ENCODE data around the gene NOD1. TPM values are rescaled to one million over a fixed set of nuclear protein-coding genes. Genes with fewer than 3 reads are reported as not detected.
"Not testable (repeated sequence)": the region's sequence is repeated elsewhere in the genome, so short reads cannot be mapped to it uniquely, and the experiment has no call there.

NOD1 gene
- total and polyA plus RNA-seq, 3 experiments from 2014 or later = 8.4 to 8.8 (median 8.8) TPM

DNA sequence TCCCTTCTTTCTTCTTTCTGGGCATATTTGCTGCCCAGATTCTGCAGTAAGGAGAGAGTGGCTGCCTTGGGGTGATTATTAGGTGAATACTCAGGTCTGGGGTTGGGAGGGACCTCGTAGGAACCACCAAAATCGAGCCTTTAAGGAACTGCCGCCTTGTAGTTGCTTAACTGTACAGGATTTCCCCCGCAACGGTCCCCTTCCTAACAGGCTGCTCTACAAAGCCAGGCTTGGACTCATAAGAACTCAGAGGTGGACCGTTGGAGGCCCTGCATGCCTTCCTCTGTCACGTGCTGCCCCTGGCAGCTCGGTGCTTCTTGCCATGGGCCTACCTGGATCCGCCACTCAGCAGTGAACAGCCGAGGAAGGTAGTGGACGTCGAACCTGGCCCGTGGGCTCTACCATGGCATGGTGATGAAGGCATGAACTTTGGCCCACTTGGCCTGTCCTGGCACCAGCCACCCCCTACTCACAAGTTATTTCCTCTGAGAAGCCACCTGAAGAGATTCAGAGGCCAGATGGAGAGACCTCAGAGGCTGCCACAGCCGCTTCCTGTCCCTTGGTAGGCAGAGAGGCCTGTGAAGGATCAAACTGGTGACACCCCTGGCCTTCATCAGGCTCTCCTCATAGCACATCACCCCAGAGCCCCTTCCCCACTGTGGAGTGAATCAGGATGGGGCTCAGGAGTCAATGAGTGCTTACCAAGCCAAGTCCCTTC, 54.6 kb downstream of the NOD1 start:
- no peaks in the 10 kb centered on the region for H3K27me3 ChIP-seq (ENCODE audit: insufficient read depth, low read length, poor library complexity, severe bottlenecking)
- H3K27me3 Mint-ChIP-seq = no peaks in the 10 kb centered on the region
- H3K27ac Mint-ChIP-seq = peak overlapping the region in 2 of 8 donors; percentile 17 to 44
- no peak overlapping the region for H3K4me3 Mint-ChIP-seq
- H3K4me3 ChIP-seq (ENCODE audit: low read length) = no peak overlapping the region
- H3K27ac ChIP-seq (ENCODE audit: low read depth, low read length) = no peak overlapping the region
- no peaks in the 10 kb centered on the region for H3K9me3 ChIP-seq (ENCODE audit: low read length)
- H3K36me3 ChIP-seq (ENCODE audit: insufficient read depth, low read length) = peaks cover 3% of the 10 kb centered on the region
- DNase-seq = no peak
- CTCF ChIA-PET = no interaction called here
- H3K4me1 ChIP-seq (ENCODE audit: insufficient read depth, low read length) = no peaks in the 10 kb centered on the region
- H3K9me3 Mint-ChIP-seq = peaks cover 0 to 7% (median 0%) of the 10 kb centered on the region in 5 donors
- POLR2A ChIA-PET = no interaction called here
- no peaks in the 10 kb centered on the region for H3K4me1 Mint-ChIP-seq
- H3K36me3 Mint-ChIP-seq = peaks cover 9 to 52% (median 14%) of the 10 kb centered on the region in 3 donors

DNA sequence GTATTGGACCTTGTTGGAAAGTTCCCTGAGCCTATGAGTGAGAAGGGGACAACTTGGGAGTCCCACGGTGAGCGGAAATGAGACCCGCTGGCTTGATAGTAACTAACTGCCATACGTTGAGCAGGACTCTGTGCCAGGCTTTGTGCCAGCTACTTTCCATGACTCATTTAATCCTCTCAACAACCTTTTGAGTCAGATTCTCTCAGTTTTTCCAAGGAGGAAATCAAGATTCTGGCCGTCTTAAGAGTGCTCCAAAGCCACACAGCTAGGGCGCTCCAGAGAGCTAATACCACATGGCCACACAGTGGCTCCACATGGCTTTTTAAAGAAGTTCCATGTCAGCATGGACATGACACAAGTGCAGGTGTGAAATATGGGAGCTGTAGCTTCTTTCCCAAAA, 55.7 kb downstream of the NOD1 start:
- ChIA-PET CTCF (no interaction called here), POLR2A (interaction anchor here (0.5 kb wide), 1 partner anchor 1511 kb away, joined by 3 read pairs; no protein-coding TSS in a partner anchor)
- Mint-ChIP-seq H3K27ac (peak overlapping the region in 1 of 8 donors; percentile 26), H3K4me3 (no peak overlapping the region), H3K36me3 (peaks cover 9 to 42% (median 13%) of the 10 kb centered on the region in 3 donors), H3K27me3 (no peaks in the 10 kb centered on the region), H3K4me1 (no peaks in the 10 kb centered on the region), H3K9me3 (peaks cover 0 to 7% (median 2%) of the 10 kb centered on the region in 5 donors)
- H3K36me3 ChIP-seq (ENCODE audit: insufficient read depth, low read length) = no peaks in the 10 kb centered on the region
- no peak overlapping the region for H3K4me3 ChIP-seq (ENCODE audit: low read length)
- H3K4me1 ChIP-seq (ENCODE audit: insufficient read depth, low read length) = no peaks in the 10 kb centered on the region
- H3K27me3 ChIP-seq (ENCODE audit: insufficient read depth, low read length, poor library complexity, severe bottlenecking) = no peaks in the 10 kb centered on the region
- no peak for DNase-seq
- H3K27ac ChIP-seq (ENCODE audit: low read depth, low read length) = no peak overlapping the region
- H3K9me3 ChIP-seq (ENCODE audit: low read length) = no peaks in the 10 kb centered on the region

DNA sequence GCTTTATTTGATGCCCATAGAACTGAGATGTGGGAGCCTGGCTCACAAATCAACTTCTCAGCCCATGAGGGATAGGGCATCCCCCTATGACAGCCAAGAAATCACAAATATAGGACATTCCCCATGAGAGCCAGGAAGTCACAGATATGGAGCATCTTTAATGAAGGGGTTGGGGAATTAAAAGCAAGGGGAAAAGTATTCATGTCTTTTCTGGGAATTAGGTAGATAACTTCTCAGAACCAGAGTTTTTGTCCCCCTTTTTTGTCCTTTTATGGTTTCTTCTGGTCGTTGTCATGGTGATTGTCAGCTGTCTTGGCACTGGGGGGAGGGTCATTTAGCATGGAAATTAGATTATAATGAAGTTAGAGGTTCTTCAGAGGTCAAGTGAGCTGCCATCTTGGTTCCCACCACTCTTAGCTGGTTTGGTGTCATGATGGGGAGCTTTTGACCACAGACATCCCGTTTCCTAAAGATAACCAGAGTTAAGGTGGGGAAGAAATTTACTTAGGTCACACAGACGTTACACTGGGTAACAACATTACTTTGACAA, 56.9 kb downstream of the NOD1 start:
- ChIA-PET POLR2A (interaction anchor here (0.6 kb wide), 1 partner anchor 33 kb away, joined by 3 read pairs; no protein-coding TSS in a partner anchor), CTCF (no interaction called here)
- no peaks in the 10 kb centered on the region for H3K4me1 Mint-ChIP-seq

DNA sequence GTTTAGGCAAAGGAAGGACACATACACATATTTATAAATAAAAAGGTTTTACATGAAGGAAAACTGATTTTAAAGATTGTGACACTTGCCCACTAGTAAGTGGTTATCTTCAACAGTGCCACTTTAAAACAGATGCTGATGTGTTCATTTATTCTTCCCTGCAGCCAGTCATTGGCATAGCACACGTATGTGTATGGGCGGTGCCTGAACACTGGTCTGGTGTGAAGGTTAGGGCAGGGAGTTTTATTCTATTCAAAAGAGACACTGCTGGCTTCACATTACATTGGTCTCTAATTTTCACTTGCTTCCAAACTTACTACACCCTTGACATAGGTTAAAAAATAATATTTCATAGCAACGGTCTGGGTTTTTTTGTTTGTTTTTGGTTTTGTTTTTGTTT, 57.9 kb downstream of the NOD1 start:
- no peaks in the 10 kb centered on the region for H3K27me3 Mint-ChIP-seq

More for the DNA sequence above, 56.9 kb downstream of the NOD1 start:
- H3K4me3 ChIP-seq (ENCODE audit: low read length) = no peak overlapping the region
- H3K4me1 ChIP-seq (ENCODE audit: insufficient read depth, low read length) = no peaks in the 10 kb centered on the region
- H3K36me3 ChIP-seq (ENCODE audit: insufficient read depth, low read length) = no peaks in the 10 kb centered on the region
- Mint-ChIP-seq H3K36me3 (peaks cover 9 to 30% (median 9%) of the 10 kb centered on the region in 3 donors), H3K27ac (peak overlapping the region in 2 of 8 donors; percentile 38 to 57), H3K9me3 (peaks cover 0 to 7% (median 2%) of the 10 kb centered on the region in 5 donors), H3K4me3 (no peak overlapping the region), H3K27me3 (no peaks in the 10 kb centered on the region)
- H3K27me3 ChIP-seq (ENCODE audit: insufficient read depth, low read length, poor library complexity, severe bottlenecking) = no peaks in the 10 kb centered on the region
- no peak for DNase-seq
- no peaks in the 10 kb centered on the region for H3K9me3 ChIP-seq (ENCODE audit: low read length)
- no peak overlapping the region for H3K27ac ChIP-seq (ENCODE audit: low read depth, low read length)

DNA sequence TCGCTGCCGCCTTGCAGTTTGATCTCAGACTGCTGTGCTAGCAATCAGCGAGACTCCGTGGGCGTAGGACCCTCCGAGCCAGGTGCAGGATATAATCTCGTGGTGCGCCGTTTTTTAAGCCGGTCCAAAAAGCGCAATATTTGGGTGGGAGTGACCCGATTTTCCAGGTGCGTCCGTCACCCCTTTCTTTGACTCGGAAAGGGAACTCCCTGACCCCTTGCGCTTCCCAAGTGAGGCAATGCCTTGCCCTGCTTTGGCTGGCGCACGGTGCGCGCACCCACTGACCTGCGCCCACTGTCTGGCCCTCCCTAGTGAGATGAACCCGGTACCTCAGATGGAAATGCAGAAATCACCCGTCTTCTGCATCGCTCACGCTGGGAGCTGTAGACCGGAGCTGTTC, 58.5 kb downstream of the NOD1 start:
- H3K27me3 ChIP-seq (ENCODE audit: insufficient read depth, low read length, poor library complexity, severe bottlenecking); H3K4me1 ChIP-seq (ENCODE audit: insufficient read depth, low read length); H3K27ac Mint-ChIP-seq; H3K9me3 Mint-ChIP-seq; DNase-seq; H3K9me3 ChIP-seq (ENCODE audit: low read length); H3K36me3 ChIP-seq (ENCODE audit: insufficient read depth, low read length); H3K4me1 Mint-ChIP-seq; H3K4me3 Mint-ChIP-seq; CTCF ChIA-PET; H3K4me3 ChIP-seq (ENCODE audit: low read length); H3K27ac ChIP-seq (ENCODE audit: low read depth, low read length); H3K27me3 Mint-ChIP-seq; POLR2A ChIA-PET: not testable (repeated sequence)
- H3K36me3 Mint-ChIP-seq = peaks cover 0 to 13% (median 3%) of the 10 kb centered on the region in 3 donors

More for the DNA sequence above, 57.9 kb downstream of the NOD1 start:
- H3K27me3 ChIP-seq (ENCODE audit: insufficient read depth, low read length, poor library complexity, severe bottlenecking) = no peaks in the 10 kb centered on the region
- no peak for DNase-seq
- H3K4me1 ChIP-seq (ENCODE audit: insufficient read depth, low read length) = no peaks in the 10 kb centered on the region
- Mint-ChIP-seq H3K9me3 (peaks cover 0 to 7% (median 2%) of the 10 kb centered on the region in 5 donors), H3K4me3 (peak overlapping the region in 1 of 7 donors; percentile 23), H3K4me1 (no peaks in the 10 kb centered on the region), H3K27ac (no peak overlapping the region), H3K36me3 (peaks cover 0 to 19% (median 8%) of the 10 kb centered on the region in 3 donors)
- no peak overlapping the region for H3K27ac ChIP-seq (ENCODE audit: low read depth, low read length)
- H3K4me3 ChIP-seq (ENCODE audit: low read length) = no peak overlapping the region
- H3K36me3 ChIP-seq (ENCODE audit: insufficient read depth, low read length) = no peaks in the 10 kb centered on the region
- no peaks in the 10 kb centered on the region for H3K9me3 ChIP-seq (ENCODE audit: low read length)
- ChIA-PET CTCF (no interaction called here), POLR2A (no interaction called here)

DNA sequence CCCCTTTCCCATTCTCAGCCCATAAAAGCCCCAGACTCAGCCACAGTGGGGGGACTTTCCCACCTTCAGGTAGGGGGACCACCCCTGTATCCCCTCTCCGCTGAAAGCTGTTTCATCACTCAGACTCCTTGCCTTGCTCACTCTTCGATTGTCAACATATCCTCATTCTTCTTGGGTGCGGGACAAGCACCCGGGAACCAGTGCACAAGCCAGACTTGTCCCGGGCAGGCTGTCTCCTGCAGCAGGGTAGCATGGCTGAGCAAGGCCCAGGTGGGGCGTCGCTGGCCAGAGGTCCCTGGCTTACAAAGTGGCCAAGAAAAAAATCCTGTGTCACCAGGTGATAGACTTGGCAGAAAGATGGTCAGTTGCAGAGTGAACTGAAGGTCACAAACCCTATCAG, 64.7 kb downstream of the NOD1 start:
- H3K27me3 Mint-ChIP-seq = no peaks in the 10 kb centered on the region
- H3K27me3 ChIP-seq (ENCODE audit: insufficient read depth, low read length, poor library complexity, severe bottlenecking) = no peaks in the 10 kb centered on the region
- ChIA-PET CTCF (interaction anchor here (3.4 kb wide), 1 partner anchor 136 kb away, joined by 11 read pairs; no protein-coding TSS in a partner anchor), POLR2A (no interaction called here)
- H3K36me3 ChIP-seq (ENCODE audit: insufficient read depth, low read length) = no peaks in the 10 kb centered on the region
- no peak for DNase-seq
- no peak overlapping the region for H3K4me3 ChIP-seq (ENCODE audit: low read length)
- peaks cover 0 to 2% (median 0%) of the 10 kb centered on the region in 5 donors for H3K9me3 Mint-ChIP-seq
- H3K36me3 Mint-ChIP-seq = no peaks in the 10 kb centered on the region
- H3K4me3 Mint-ChIP-seq = no peak overlapping the region
- no peaks in the 10 kb centered on the region for H3K4me1 Mint-ChIP-seq
- H3K9me3 ChIP-seq (ENCODE audit: low read length) = no peaks in the 10 kb centered on the region
- H3K27ac ChIP-seq (ENCODE audit: low read depth, low read length) = no peak overlapping the region
- H3K4me1 ChIP-seq (ENCODE audit: insufficient read depth, low read length) = no peaks in the 10 kb centered on the region
- no peak overlapping the region for H3K27ac Mint-ChIP-seq

DNA sequence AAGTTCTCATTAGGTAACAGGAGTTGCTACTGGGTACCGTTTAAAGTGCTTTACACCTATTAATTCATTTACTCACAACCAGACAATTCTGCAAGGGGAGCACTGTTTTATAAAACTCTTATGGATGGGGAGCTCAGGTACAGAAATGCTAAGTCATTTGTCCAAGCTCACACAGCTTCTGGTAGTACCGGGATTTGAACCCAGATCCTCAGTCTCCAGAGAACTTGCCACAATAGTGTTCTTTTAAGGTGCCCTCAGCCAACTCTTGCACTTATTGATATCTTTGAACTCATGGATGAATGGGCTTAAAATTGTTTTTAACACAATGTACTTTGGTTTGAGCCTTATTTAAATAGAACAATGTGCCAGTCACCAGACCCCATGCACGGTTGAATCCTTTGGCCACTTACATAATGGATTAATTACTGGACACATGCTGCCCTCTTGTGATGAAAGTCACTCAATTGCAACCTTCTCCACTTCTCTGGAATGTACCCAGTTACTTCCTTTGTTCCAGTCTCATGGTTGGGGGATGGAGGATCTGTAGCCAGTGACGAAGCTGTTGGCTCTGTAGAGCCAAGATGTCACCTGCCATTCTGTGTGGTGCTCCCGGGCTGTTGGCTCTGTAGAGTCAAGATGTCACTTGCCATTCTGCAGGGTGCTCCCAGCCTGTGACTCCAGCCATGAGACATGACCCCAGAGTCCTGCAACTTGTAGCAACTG, 65.6 kb downstream of the NOD1 start:
- Mint-ChIP-seq H3K36me3 (peaks cover 0 to 3% (median 1%) of the 10 kb centered on the region in 3 donors), H3K4me1 (no peaks in the 10 kb centered on the region), H3K4me3 (no peak overlapping the region), H3K27me3 (no peaks in the 10 kb centered on the region), H3K27ac (no peak overlapping the region), H3K9me3 (peaks cover 0 to 1% (median 0%) of the 10 kb centered on the region in 5 donors)
- peak in 2 of 5 donors; percentile 14 to 18 for DNase-seq
- POLR2A ChIA-PET = no interaction called here
- Histone ChIP-seq H3K36me3 (ENCODE audit: insufficient read depth, low read length) (no peaks in the 10 kb centered on the region), H3K27ac (ENCODE audit: low read depth, low read length) (no peak overlapping the region), H3K27me3 (ENCODE audit: insufficient read depth, low read length, poor library complexity, severe bottlenecking) (no peaks in the 10 kb centered on the region), H3K4me3 (ENCODE audit: low read length) (no peak overlapping the region), H3K9me3 (ENCODE audit: low read length) (no peaks in the 10 kb centered on the region), H3K4me1 (ENCODE audit: insufficient read depth, low read length) (no peaks in the 10 kb centered on the region)
- CTCF ChIA-PET = interaction anchor here (0.7 to 3.4 kb wide), 3 partner anchors 90 to 140 kb away, joined by 3 to 11 read pairs (median 3); no protein-coding TSS in a partner anchor

DNA sequence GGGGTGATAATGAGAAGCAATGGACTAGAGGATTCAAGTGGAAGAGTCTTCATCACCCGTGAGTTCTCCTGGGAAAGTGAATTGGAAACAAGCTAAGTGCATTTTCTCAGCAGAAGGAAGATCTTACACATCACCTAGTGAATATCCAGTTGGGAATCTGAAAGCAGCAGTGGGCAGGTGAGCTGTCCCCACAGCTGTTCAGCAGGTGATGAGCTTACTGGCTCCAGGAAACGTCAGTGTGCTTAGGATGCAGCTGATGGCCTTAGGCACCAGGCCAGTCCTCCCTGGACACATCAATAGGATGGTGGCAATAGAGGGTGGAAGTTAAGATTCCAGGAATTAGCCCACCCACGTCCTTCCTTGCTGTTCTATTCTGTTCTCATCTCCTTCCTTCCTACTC, 66.7 kb downstream of the NOD1 start:
- POLR2A ChIA-PET = no interaction called here
- CTCF ChIA-PET = interaction anchor here (3.4 kb wide), 1 partner anchor 134 kb away, joined by 11 read pairs; no protein-coding TSS in a partner anchor
- H3K27ac Mint-ChIP-seq = peak overlapping the region in 1 of 8 donors; percentile 47

More for the DNA sequence above, 66.7 kb downstream of the NOD1 start:
- peaks cover 0 to 1% (median 0%) of the 10 kb centered on the region in 5 donors for H3K9me3 Mint-ChIP-seq
- no peak overlapping the region for H3K4me3 Mint-ChIP-seq
- no peaks in the 10 kb centered on the region for H3K9me3 ChIP-seq (ENCODE audit: low read length)
- no peaks in the 10 kb centered on the region for H3K27me3 ChIP-seq (ENCODE audit: insufficient read depth, low read length, poor library complexity, severe bottlenecking)
- H3K27me3 Mint-ChIP-seq = no peaks in the 10 kb centered on the region
- H3K36me3 Mint-ChIP-seq = peaks cover 0 to 3% (median 1%) of the 10 kb centered on the region in 3 donors
- H3K4me3 ChIP-seq (ENCODE audit: low read length) = no peak overlapping the region
- no peaks in the 10 kb centered on the region for H3K4me1 Mint-ChIP-seq
- H3K4me1 ChIP-seq (ENCODE audit: insufficient read depth, low read length) = no peaks in the 10 kb centered on the region
- H3K36me3 ChIP-seq (ENCODE audit: insufficient read depth, low read length) = no peaks in the 10 kb centered on the region
- H3K27ac ChIP-seq (ENCODE audit: low read depth, low read length) = no peak overlapping the region
- no peak for DNase-seq

Data from CD8-positive, alpha-beta memory T cell (primary cell).